Stimulated activated CD8-positive, alpha-beta memory T cell treated with anti-CD3 and anti-CD28 coated beads, Interleukin-15, amount 100 ng/mL, for 1 hour (primary cell): ENCODE data around the gene DLX5.

ENCODE experiments used
- DNase-seq: peaks from one replicate; pipeline ENCODE4 v3.0.0-alpha.2; 2020; ENCODE audit warnings: low read depth

The DLX5 gene

DNA sequence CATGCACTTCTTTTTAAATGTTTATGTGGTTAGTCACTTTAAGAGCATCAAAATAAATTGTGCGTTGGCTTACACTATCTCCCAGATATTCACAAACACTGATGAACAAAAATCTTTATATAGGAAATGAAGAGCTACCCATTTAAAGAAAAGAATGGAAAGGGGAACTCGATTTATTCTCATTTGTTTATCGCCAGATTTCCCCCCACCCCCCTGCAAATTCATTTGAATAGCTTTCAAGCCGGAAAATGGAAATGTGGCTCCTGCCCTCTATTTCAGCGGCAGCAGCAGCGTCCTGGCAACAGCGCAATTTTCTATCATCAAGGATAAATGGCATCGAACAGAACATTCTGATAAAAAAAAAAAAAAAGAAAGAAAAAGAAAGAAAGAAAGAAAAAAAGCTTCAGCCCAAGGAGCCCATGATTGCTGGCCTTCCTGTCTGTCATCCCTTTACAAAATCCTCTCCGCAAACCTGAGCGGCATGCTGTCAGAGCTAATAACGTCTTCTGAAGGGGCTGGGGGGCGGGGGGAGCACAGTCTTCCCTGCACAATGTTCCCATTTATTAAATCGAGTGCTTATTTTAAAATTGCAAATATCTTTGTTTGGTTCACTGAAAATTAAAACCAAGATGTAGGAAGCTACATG, 33.0 kb downstream of the DLX5 start:
- DNase-seq = no peak

- DNase-seq = no peak
Measured at GRCh38 chr7:96989859-96990317, 34.7 kb downstream of the DLX5 start.

- DNase-seq = no peak
Measured at GRCh38 chr7:96989241-96989858, 35.3 kb downstream of the DLX5 start.

- DNase-seq = no peak
Measured at GRCh38 chr7:96987719-96988118, 36.9 kb downstream of the DLX5 start.

- DNase-seq = no peak
Measured at GRCh38 chr7:96986901-96987300, 37.7 kb downstream of the DLX5 start.

DNA sequence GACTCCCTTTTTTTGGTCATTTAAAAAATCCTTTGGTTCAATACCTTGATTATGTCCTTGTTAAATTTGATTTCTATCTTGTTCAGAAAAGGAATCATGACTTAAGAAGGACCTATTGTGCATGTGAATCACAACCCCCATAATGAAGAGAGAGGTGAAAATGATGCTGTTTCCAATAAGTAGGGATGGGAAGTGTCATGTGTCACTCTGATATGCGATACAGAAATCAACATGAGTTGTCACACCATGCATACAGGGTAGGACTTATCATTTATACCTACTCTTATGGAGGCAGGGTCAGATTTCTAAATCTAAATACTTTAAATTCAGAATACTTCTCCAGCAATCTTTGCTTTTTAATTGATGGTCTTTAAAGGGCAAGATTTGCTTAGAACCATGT, 38.6 kb downstream of the DLX5 start:
- DNase-seq = no peak

- DNase-seq = no peak
Measured at GRCh38 chr7:96982586-96982985, 42.0 kb downstream of the DLX5 start.

- no peak for DNase-seq
Measured at GRCh38 chr7:96979551-96980276, 44.9 kb downstream of the DLX5 start.

GRCh38 chr7:96977445-96977844, 47.2 kb downstream of the DLX5 start:
- DNase-seq = no peak

- DNase-seq = no peak
Measured at GRCh38 chr7:96976106-96976505, 48.5 kb downstream of the DLX5 start.

- DNase-seq = no peak
Measured at GRCh38 chr7:96973986-96974385, 50.6 kb downstream of the DLX5 start.

GRCh38 chr7:96970739-96971138, 53.9 kb downstream of the DLX5 start:
- no peak for DNase-seq
